SK-N-SH (cell line): ENCODE measurements around the gene ADCY7. TPM values are rescaled to one million over a fixed set of nuclear protein-coding genes. Genes with fewer than 3 reads are reported as not detected.
"Not testable (repeated sequence)": the region's sequence is repeated elsewhere in the genome, so short reads cannot be mapped to it uniquely, and the experiment has no call there.

Experiments
- CTCF ChIA-PET: fragments of 300-600, 350-600 bp; formaldehyde crosslinking; extraction: SDS; loops from one replicate; lab custom pipeline; 2021; lab: Yijun Ruan, JAX
- POLR2A ChIA-PET: fragments of 350-600 bp; sonication (Branson Sonifier 250); formaldehyde crosslinking; extraction: SDS; loops from one replicate; lab custom pipeline; 2020; ENCODE audit warnings: antibody characterized with exemption, inconsistent platforms; lab: Yijun Ruan, JAX
- DNase-seq: peaks from one replicate; pipeline ENCODE4 v3.0.0; 2012
- H2AFZ ChIP-seq: fragments of 200-600 bp; sonication (generic); 2 replicates; pipeline ENCODE4 v1.8.1; 2016; ENCODE audit warnings: antibody characterized with exemption, mild to moderate bottlenecking, low read depth
- H3F3A ChIP-seq: fragments of 200-600 bp; sonication (generic); replicated peaks from 2 replicates; pipeline ENCODE3; 2016; ENCODE audit warnings: antibody characterized with exemption, mild to moderate bottlenecking; ENCODE audit not compliant: insufficient read depth
- H3K27ac ChIP-seq, 2 experiments: fragments of 200-500 bp in 1 of 2; fragments of 200-600 bp in 1 of 2; sonication (Bioruptor generic) in 1 of 2; sonication (generic), shearing (Covaris generic) in 1 of 2; 2 replicates each; pipeline versions ENCODE4 v1.5.1 to v1.6.1; 2014 to 2016; ENCODE audit warnings: low read depth in 2 of 2, inconsistent platforms in 1 of 2, low read length in 1 of 2, mild to moderate bottlenecking in 1 of 2, mixed read lengths in 1 of 2
- H3K27me3 ChIP-seq: fragments of 200-600 bp; sonication (generic), shearing (Covaris generic); 2 replicates; pipeline ENCODE4 v1.6.1; 2016; ENCODE audit warnings: mixed run types; ENCODE audit not compliant: insufficient read depth
- H3K36me3 ChIP-seq, 2 experiments: fragments of 200-500 bp in 1 of 2; fragments of 200-600 bp in 1 of 2; sonication (Bioruptor generic) in 1 of 2; sonication (generic) in 1 of 2; replicated peaks in 1 of 2; 2 replicates each; pipeline versions ENCODE3 to v1.5.1; 2014 to 2016; ENCODE audit warnings: low read length in 1 of 2, mild to moderate bottlenecking in 1 of 2; ENCODE audit not compliant: insufficient read depth in 2 of 2, control insufficient read depth in 1 of 2
- H3K4me1 ChIP-seq, 2 experiments: fragments of 200-500 bp in 1 of 2; fragments of 200-600 bp in 1 of 2; sonication (Bioruptor generic) in 1 of 2; sonication (generic), shearing (Covaris generic) in 1 of 2; 2 replicates each; pipeline versions ENCODE4 v1.5.1 to v1.6.1; 2014 to 2016; ENCODE audit warnings: low read depth in 1 of 2, low read length in 1 of 2, mixed run types in 1 of 2; ENCODE audit not compliant: insufficient read depth in 2 of 2, control insufficient read depth in 1 of 2
- H3K4me2 ChIP-seq: fragments of 200-600 bp; sonication (generic), shearing (Covaris generic); 2 replicates; pipeline ENCODE4 v1.6.1; 2017; ENCODE audit warnings: mixed run types
- H3K4me3 ChIP-seq, 2 experiments: fragments of 200-500 bp in 1 of 2; fragments of 200-600 bp in 1 of 2; sonication (Bioruptor generic) in 1 of 2; sonication (generic), shearing (Covaris generic) in 1 of 2; 2 replicates each; pipeline versions ENCODE4 v1.5.1 to v1.8.1; 2014 to 2016; ENCODE audit warnings: low read depth in 2 of 2, inconsistent platforms in 1 of 2, low read length in 1 of 2, mild to moderate bottlenecking in 1 of 2, mixed read lengths in 1 of 2, moderate library complexity in 1 of 2
- H3K79me2 ChIP-seq: fragments of 200-600 bp; sonication (generic); 2 replicates; pipeline ENCODE4 v1.8.1; 2017; ENCODE audit warnings: mild to moderate bottlenecking; ENCODE audit not compliant: insufficient read depth
- H3K9ac ChIP-seq: fragments of 200-600 bp; sonication (generic); 2 replicates; pipeline ENCODE4 v1.6.1; 2017; ENCODE audit warnings: mixed run types
- H3K9me2 ChIP-seq: fragments of 200-600 bp; sonication (generic); 2 replicates; pipeline ENCODE4 v1.6.1; 2017; ENCODE audit warnings: mixed run types
- H3K9me3 ChIP-seq: fragments of 200-600 bp; sonication (generic); 2 replicates; pipeline ENCODE4 v1.6.1; 2017; ENCODE audit warnings: mixed run types, mild to moderate bottlenecking, moderate library complexity
- H4K20me1 ChIP-seq: fragments of 200-600 bp; sonication (generic); 2 replicates; pipeline ENCODE4 v1.6.1; 2017; ENCODE audit warnings: mild to moderate bottlenecking, mixed run types; ENCODE audit not compliant: insufficient read depth
- ELF1 ChIP-seq: IDR thresholded peaks from 2 replicates; pipeline ENCODE4 v1.4.0; 2012
- FOSL2 ChIP-seq: IDR thresholded peaks from 2 replicates; pipeline ENCODE4 v1.4.0; 2012; ENCODE audit warnings: low read depth, mild to moderate bottlenecking, moderate library complexity, borderline replicate concordance
- FOXJ3 ChIP-seq: sonication (generic); formaldehyde crosslinking; IDR thresholded peaks from 2 replicates; pipeline ENCODE4 v1.5.1; 2020; ENCODE audit warnings: mild to moderate bottlenecking, missing genetic modification reagents
- FOXM1 ChIP-seq: IDR thresholded peaks from 2 replicates; pipeline ENCODE4 v1.4.0; 2012; ENCODE audit warnings: low read depth, mild to moderate bottlenecking
- GABPA ChIP-seq: IDR thresholded peaks from 2 replicates; pipeline ENCODE4 v1.4.0; 2012; ENCODE audit warnings: low read depth, mild to moderate bottlenecking
- IRF3 ChIP-seq: fragments of 150-350 bp; IDR thresholded peaks from 2 replicates; pipeline ENCODE4 v1.6.1; 2016; ENCODE audit warnings: mild to moderate bottlenecking, low read depth, low read length
- JUND ChIP-seq: IDR thresholded peaks from 2 replicates; pipeline ENCODE4 v1.4.0; 2012
- NFIC ChIP-seq: IDR thresholded peaks from 2 replicates; pipeline ENCODE4 v1.4.0; 2012; ENCODE audit warnings: borderline replicate concordance
- NRF1 ChIP-seq: IDR thresholded peaks from 2 replicates; pipeline ENCODE4 v1.6.1; 2012; ENCODE audit warnings: low read depth, mild to moderate bottlenecking, low read length
- RAD21 ChIP-seq: IDR thresholded peaks from 2 replicates; pipeline ENCODE4 v1.6.1; 2012; ENCODE audit warnings: mild to moderate bottlenecking, low read length
- RCOR1 ChIP-seq: fragments of 150-350 bp; IDR thresholded peaks from 2 replicates; pipeline ENCODE4 v1.6.1; 2017; ENCODE audit warnings: antibody characterized with exemption, low read length
- RXRA ChIP-seq: IDR thresholded peaks from 2 replicates; pipeline ENCODE4 v1.4.0; 2012; ENCODE audit warnings: low read depth, mild to moderate bottlenecking, borderline replicate concordance
- SIN3A ChIP-seq: IDR thresholded peaks from 2 replicates; pipeline ENCODE4 v1.6.1; 2012; ENCODE audit warnings: low read depth, mild to moderate bottlenecking, low read length, moderate library complexity, borderline replicate concordance
- TCF12 ChIP-seq: IDR thresholded peaks from 2 replicates; pipeline ENCODE4 v1.4.0; 2012
- TEAD4 ChIP-seq: IDR thresholded peaks from 2 replicates; pipeline ENCODE4 v1.4.0; 2012; ENCODE audit warnings: mild to moderate bottlenecking, borderline replicate concordance; ENCODE audit not compliant: insufficient read depth
- ZBTB33 ChIP-seq: IDR thresholded peaks from 2 replicates; pipeline ENCODE4 v1.4.0; 2012; ENCODE audit warnings: low read depth, borderline replicate concordance
- WGBS: methylation state at CpG from one replicate; pipeline ENCODE4 v1.1.6; 2017; ENCODE audit warnings: low lambda C conversion rate; 5-methylcytosine and 5-hydroxymethylcytosine counted together
- polyA plus RNA-seq, 3 experiments: library from polyadenylated mRNA; depleted of rRNA; stranded (reverse); fragments of >200 nt; gene quantifications; 2 replicates each; pipeline ENCODE4 v1.2.3, GENCODE V29; 2012
- TF ChIP-seq, protein P1 (sequence below): IDR thresholded peaks from 2 replicates; pipeline ENCODE4 v1.6.1; 2012; ENCODE audit warnings: mild to moderate bottlenecking, low read depth, low read length, moderate library complexity

ADCY7 gene
- polyA plus RNA-seq, 1 of the 3 experiments (the other 2 are of a cell fraction): 14.3 TPM

DNA sequence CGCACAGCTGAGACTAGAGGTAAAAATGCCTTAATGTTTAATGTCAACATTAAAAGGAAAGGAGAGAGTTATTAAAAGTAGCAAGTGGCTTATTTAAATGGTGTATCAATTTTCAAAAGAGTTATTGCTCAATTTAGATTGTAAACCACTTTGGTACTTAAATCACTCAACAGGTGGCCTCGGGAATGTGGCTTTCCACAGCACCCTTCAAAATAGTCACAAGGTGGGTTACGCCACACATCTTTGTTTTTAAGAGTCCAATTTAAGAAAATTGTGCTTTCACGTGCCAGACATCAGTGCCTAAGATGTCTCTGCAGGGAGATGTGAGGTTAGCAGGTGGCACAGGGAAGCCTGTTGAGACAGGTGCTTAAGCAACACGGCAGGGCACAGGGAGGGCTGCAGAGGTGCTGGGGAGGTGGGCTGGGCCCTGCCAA lies 27.5 kb upstream of the ADCY7 start:
- no peaks in the 10 kb centered on the region for H4K20me1 ChIP-seq
- H3K27ac ChIP-seq: no peak overlapping the region
- ChIA-PET CTCF (no interaction called here), POLR2A (no interaction called here)
- H3K4me3 ChIP-seq: no peak overlapping the region
- no peak overlapping the region for H3K9ac ChIP-seq
- TF ChIP-seq ELF1: no peak
- TF ChIP-seq TCF12: no peak
- no peak for TF ChIP-seq FOSL2
- TF ChIP-seq FOXJ3 (CRISPR knock-in tag): no peak
- TF ChIP-seq, protein P1, sequence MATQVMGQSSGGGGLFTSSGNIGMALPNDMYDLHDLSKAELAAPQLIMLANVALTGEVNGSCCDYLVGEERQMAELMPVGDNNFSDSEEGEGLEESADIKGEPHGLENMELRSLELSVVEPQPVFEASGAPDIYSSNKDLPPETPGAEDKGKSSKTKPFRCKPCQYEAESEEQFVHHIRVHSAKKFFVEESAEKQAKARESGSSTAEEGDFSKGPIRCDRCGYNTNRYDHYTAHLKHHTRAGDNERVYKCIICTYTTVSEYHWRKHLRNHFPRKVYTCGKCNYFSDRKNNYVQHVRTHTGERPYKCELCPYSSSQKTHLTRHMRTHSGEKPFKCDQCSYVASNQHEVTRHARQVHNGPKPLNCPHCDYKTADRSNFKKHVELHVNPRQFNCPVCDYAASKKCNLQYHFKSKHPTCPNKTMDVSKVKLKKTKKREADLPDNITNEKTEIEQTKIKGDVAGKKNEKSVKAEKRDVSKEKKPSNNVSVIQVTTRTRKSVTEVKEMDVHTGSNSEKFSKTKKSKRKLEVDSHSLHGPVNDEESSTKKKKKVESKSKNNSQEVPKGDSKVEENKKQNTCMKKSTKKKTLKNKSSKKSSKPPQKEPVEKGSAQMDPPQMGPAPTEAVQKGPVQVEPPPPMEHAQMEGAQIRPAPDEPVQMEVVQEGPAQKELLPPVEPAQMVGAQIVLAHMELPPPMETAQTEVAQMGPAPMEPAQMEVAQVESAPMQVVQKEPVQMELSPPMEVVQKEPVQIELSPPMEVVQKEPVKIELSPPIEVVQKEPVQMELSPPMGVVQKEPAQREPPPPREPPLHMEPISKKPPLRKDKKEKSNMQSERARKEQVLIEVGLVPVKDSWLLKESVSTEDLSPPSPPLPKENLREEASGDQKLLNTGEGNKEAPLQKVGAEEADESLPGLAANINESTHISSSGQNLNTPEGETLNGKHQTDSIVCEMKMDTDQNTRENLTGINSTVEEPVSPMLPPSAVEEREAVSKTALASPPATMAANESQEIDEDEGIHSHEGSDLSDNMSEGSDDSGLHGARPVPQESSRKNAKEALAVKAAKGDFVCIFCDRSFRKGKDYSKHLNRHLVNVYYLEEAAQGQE: no peak
- no peak for TF ChIP-seq SIN3A
- no peak for TF ChIP-seq ZBTB33
- TF ChIP-seq RCOR1: no peak
- TF ChIP-seq JUND: no peak
- TF ChIP-seq NRF1: no peak
- no peak for TF ChIP-seq RAD21
- no peak for TF ChIP-seq IRF3
- no peak for TF ChIP-seq FOXM1
- TF ChIP-seq RXRA: no peak
- no peak for TF ChIP-seq TEAD4
- no peak for TF ChIP-seq GABPA
- no peak for TF ChIP-seq NFIC
- no peaks in the 10 kb centered on the region for H3K9me2 ChIP-seq
- H3F3A ChIP-seq: no peaks in the 10 kb centered on the region
- no peaks in the 10 kb centered on the region for H3K79me2 ChIP-seq
- no peaks in the 10 kb centered on the region for H3K36me3 ChIP-seq
- no peaks in the 10 kb centered on the region for H3K9me3 ChIP-seq
- DNase-seq: no peak
- H2AFZ ChIP-seq: no peak overlapping the region
- no peak overlapping the region for H3K4me2 ChIP-seq
- peaks cover 0 to 9% of the 10 kb centered on the region in 2 experiments; a peak in 2 of 4 replicates for H3K4me1 ChIP-seq
- WGBS: 80% methylated on average over 5 of the region's 5 CpGs
- no peaks in the 10 kb centered on the region for H3K27me3 ChIP-seq

DNA sequence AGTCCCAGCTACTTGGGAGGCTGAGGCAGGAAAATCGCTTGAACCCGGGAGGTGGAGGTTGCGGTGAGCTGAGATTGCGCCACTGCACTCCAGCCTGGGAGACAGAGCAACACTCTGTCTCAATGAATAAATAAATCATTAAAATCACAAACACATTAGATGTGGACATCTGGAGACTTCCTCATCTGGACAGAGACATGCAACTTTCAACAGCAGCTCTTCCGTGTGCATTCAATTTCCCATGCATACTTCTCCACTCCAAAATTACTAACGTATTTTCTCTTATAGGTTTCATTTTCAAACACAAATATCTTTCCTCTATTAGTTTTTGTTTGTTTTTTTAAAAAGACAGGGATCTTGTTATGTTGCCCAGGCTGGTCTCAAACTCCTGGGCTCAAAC lies 23.3 kb upstream of the ADCY7 start:
- H3K9ac ChIP-seq, H3K9me3 ChIP-seq, DNase-seq, H4K20me1 ChIP-seq, H2AFZ ChIP-seq, H3K4me2 ChIP-seq, POLR2A ChIA-PET, H3K27ac ChIP-seq, H3K36me3 ChIP-seq, H3K27me3 ChIP-seq, H3F3A ChIP-seq, H3K9me2 ChIP-seq, H3K4me3 ChIP-seq, H3K79me2 ChIP-seq: not testable (repeated sequence)
- CTCF ChIA-PET: interaction anchor here (1.0 to 2.4 kb wide), 4 partner anchors 23 to 563 kb away, joined by 3 to 7 read pairs (median 4); partner anchors contain the start of gene ADCY7
- 75% methylated on average over 6 of the region's 6 CpGs for WGBS
- H3K4me1 ChIP-seq: peaks cover 0 to 13% of the 10 kb centered on the region in 2 experiments; a peak in 1 of 4 replicates
